K562 (cell line): Measurements from ENCODE around the gene CEND1. TPM values are rescaled to one million over a fixed set of nuclear protein-coding genes. Genes with fewer than 3 reads are reported as not detected.

Experiments used
- ARID4B ChIP-seq: sonication (generic); formaldehyde crosslinking; IDR thresholded peaks from 2 replicates; pipeline ENCODE4 v1.8.0; 2022; ENCODE audit warnings: mild to moderate bottlenecking, missing genetic modification reagents
- CBX1 ChIP-seq: sonication (generic); IDR thresholded peaks from 2 replicates; pipeline ENCODE4 v1.6.1; 2016; ENCODE audit warnings: antibody characterized with exemption, low read depth, mild to moderate bottlenecking
- CBX2 ChIP-seq: fragments of 200-600 bp; sonication (generic); IDR thresholded peaks from one replicate; pipeline ENCODE4 v1.6.1; 2012; ENCODE audit warnings: mild to moderate bottlenecking, low read length, inconsistent platforms; ENCODE audit not compliant: insufficient read depth, poor library complexity, severe bottlenecking
- CREB1 ChIP-seq, 2 experiments: sonication (generic) in 1 of 2; formaldehyde crosslinking in 1 of 2; IDR thresholded peaks; 2 replicates each; pipeline versions ENCODE4 v1.6.1 to v1.8.0; 2012 to 2022; ENCODE audit warnings: inconsistent platforms in 1 of 2, mild to moderate bottlenecking in 1 of 2, missing genetic modification reagents in 1 of 2, moderate library complexity in 1 of 2
- CREBBP ChIP-seq: IDR thresholded peaks from one replicate; pipeline ENCODE4 v1.6.1; 2012; ENCODE audit warnings: low read depth, mild to moderate bottlenecking, control low read depth, inconsistent platforms, low read length
- DPF2 ChIP-seq: fragments of 450-650 bp; IDR thresholded peaks from 2 replicates; pipeline ENCODE4 v1.6.1; 2016
- GABPB2 ChIP-seq: fragments of 250-450 bp; sonication (Bioruptor Pico); conservative IDR thresholded peaks from 2 replicates; pipeline ENCODE4 v1.5.1; 2021; ENCODE audit warnings: mild to moderate bottlenecking
- HLTF ChIP-seq: fragments of 450-650 bp; IDR thresholded peaks from 2 replicates; pipeline ENCODE4 v1.6.1; 2016
- HNRNPL ChIP-seq: fragments of 200-400 bp; formaldehyde crosslinking; IDR thresholded peaks from 2 replicates; pipeline ENCODE4 v1.6.1; 2017; ENCODE audit warnings: low read depth, mild to moderate bottlenecking, low read length
- MTF1 ChIP-seq: fragments of 250-450 bp; sonication (Bioruptor Pico); IDR thresholded peaks from 2 replicates; pipeline ENCODE4 v1.9.0; 2021; ENCODE audit warnings: moderate library complexity, mild to moderate bottlenecking, inconsistent platforms, borderline replicate concordance
- PHB ChIP-seq: fragments of 250-450 bp; sonication (Bioruptor Pico); IDR thresholded peaks from 2 replicates; pipeline ENCODE4 v1.5.0; 2021
- POLR2AphosphoS5 ChIP-seq: IDR thresholded peaks from 2 replicates; pipeline ENCODE4 v1.6.1; 2011; ENCODE audit warnings: mild to moderate bottlenecking, low read depth, low read length, moderate library complexity; ENCODE audit not compliant: control insufficient read depth, insufficient read depth
- POLR3G ChIP-seq: IDR thresholded peaks from 2 replicates; pipeline ENCODE4 v1.6.1; 2011; ENCODE audit not compliant: insufficient read length, insufficient replicate concordance; ENCODE audit errors: extremely low read depth
- SMAD4 ChIP-seq: fragments of 250-450 bp; sonication (Bioruptor Pico); conservative IDR thresholded peaks from 2 replicates; pipeline ENCODE4 v1.8.0; 2021; ENCODE audit warnings: inconsistent platforms, mild to moderate bottlenecking, moderate library complexity
- SRF ChIP-seq, 2 experiments: fragments of 250-450, 450-650 bp in 1 of 2; sonication (Bioruptor Pico) in 1 of 2; sonication (generic) in 1 of 2; formaldehyde crosslinking; IDR thresholded peaks; 2 replicates each; pipeline versions ENCODE4 v1.5.0 to v1.5.1; 2020 to 2022; ENCODE audit warnings: mild to moderate bottlenecking in 1 of 2, missing genetic modification reagents in 1 of 2
- ZBTB9 ChIP-seq: fragments of 450-650 bp; formaldehyde crosslinking; IDR thresholded peaks from 2 replicates; pipeline ENCODE4 v1.4.0; 2020; ENCODE audit warnings: mild to moderate bottlenecking, moderate library complexity
- ZNF140 ChIP-seq: fragments of 250-450 bp; sonication (Bioruptor Pico); IDR thresholded peaks from 2 replicates; pipeline ENCODE4 v1.8.0; 2021; ENCODE audit warnings: moderate library complexity, mild to moderate bottlenecking, inconsistent platforms
- polyA plus RNA-seq, 8 experiments: library from polyadenylated mRNA; depleted of rRNA in 4 of 8; stranded (reverse) in 5 of 8; unstranded in 3 of 8; fragments of >200 nt; fragmentation: Nextera tagmentation in 2 of 8; fragmentation: Illumina TruSeq in 1 of 8; extraction: Ambion mirVana in 2 of 8; extraction: Trizol in 1 of 8; gene quantifications; 2 replicates each; pipeline versions ENCODE4 v1.2.1 to v1.2.3, GENCODE V29; 2011 to 2014; ENCODE audit warnings: inconsistent platforms in 1 of 8, missing spikeins in 1 of 8
- total RNA-seq, 7 experiments: library from RNA; depleted of rRNA in 6 of 7; stranded (reverse); fragments of >200 nt in 6 of 7; fragmentation: Illumina TruSeq in 2 of 7; extraction: Trizol in 2 of 7; gene quantifications; 2 replicates each; pipeline versions ENCODE4 v1.2.1 to v1.2.3, GENCODE V29; 2011 to 2021; ENCODE audit warnings: low replicate concordance in 1 of 7
- TF ChIP-seq, protein P1 (sequence below): sonication (generic); formaldehyde crosslinking; IDR thresholded peaks from 2 replicates; pipeline ENCODE4 v1.8.1; 2023; ENCODE audit warnings: mild to moderate bottlenecking, missing genetic modification reagents
- TF ChIP-seq, protein P2 (sequence below): sonication (generic); formaldehyde crosslinking; IDR thresholded peaks from 2 replicates; pipeline ENCODE4 v1.5.0; 2020; ENCODE audit warnings: missing genetic modification reagents

The CEND1 gene
- total and polyA plus RNA-seq, 9 of the 15 experiments (the other 6 are each of a cell fraction or from before 2014, with no cell fraction given) = 0.13 to 0.18 (median 0.16) TPM; not detected in 6

- TF ChIP-seq POLR3G (no peak), CREB1 (IDR thresholded peaks at IDR 0.05) (no peak), CREB1 (CRISPR knock-in tag; IDR thresholded peaks at IDR 0.05) (peak; percentile 41; the same call in 1 of the 2 replicates), HNRNPL (0 out of 2 replicates have a peak, but pooled peaks have one; percentile 41), CBX2 (no peak), CBX1 (peak; percentile 61; the same call in 1 of the 2 replicates), SRF (CRISPR knock-in tag; IDR thresholded peaks at IDR 0.05) (no peak), CREBBP (no peak), ARID4B (peak; percentile 53; the same call in 1 of the 2 replicates), MTF1 (no peak), HLTF (no peak), PHB (CRISPR knock-in tag) (no peak), ZNF140 (no peak), ZBTB9 (no peak), GABPB2 (no peak), POLR2AphosphoS5 (peak; percentile 87), SMAD4 (CRISPR knock-in tag) (peak; percentile 36; the same call in 1 of the 2 replicates), DPF2 (no peak)
- TF ChIP-seq, protein P1, sequence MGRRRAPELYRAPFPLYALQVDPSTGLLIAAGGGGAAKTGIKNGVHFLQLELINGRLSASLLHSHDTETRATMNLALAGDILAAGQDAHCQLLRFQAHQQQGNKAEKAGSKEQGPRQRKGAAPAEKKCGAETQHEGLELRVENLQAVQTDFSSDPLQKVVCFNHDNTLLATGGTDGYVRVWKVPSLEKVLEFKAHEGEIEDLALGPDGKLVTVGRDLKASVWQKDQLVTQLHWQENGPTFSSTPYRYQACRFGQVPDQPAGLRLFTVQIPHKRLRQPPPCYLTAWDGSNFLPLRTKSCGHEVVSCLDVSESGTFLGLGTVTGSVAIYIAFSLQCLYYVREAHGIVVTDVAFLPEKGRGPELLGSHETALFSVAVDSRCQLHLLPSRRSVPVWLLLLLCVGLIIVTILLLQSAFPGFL (CRISPR knock-in tag) = no peak
- TF ChIP-seq, protein P2, sequence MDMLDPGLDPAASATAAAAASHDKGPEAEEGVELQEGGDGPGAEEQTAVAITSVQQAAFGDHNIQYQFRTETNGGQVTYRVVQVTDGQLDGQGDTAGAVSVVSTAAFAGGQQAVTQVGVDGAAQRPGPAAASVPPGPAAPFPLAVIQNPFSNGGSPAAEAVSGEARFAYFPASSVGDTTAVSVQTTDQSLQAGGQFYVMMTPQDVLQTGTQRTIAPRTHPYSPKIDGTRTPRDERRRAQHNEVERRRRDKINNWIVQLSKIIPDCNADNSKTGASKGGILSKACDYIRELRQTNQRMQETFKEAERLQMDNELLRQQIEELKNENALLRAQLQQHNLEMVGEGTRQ (CRISPR knock-in tag) = peak; percentile 91
These were observed 12.3 kb downstream of the CEND1 start, which contains the start of gene GATD1 (continued) for GRCh38 chr11:777288-778255.
